ENCODE data around the gene NFIB. TPM values are rescaled to one million over a fixed set of nuclear protein-coding genes. Genes with fewer than 3 reads are reported as not detected.

NFIB gene
- polyA plus RNA-seq, 3 donors = not detected

DNA sequence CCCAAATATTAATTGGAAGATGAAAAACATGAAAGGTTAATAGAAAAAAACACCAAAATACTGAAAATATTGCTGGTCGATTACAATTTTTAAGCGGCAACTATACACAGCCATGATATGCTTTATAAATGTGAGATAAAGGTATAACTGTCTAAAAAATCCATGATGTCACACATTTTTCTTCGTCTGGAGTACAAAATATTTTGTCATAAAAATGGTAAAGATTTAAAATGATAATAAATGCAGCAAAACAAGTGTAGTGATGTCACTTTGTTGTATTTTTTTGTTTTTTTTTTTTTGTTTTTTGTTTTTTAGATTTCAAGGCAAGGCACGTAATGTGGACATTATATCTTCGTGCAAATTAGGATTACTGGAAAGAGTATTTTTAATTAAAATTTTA is 227.4 kb downstream of the NFIB start:
- Mint-ChIP-seq H3K27ac (no peak overlapping the region), H3K27me3 (ENCODE audit: low read depth in 3 of 3) (no peaks in the 10 kb centered on the region), H3K4me3 (no peak overlapping the region), H3K4me1 (no peaks in the 10 kb centered on the region), H3K9me3 (peaks cover 0 to 2% (median 0%) of the 10 kb centered on the region in 7 donors), H3K36me3 (no peaks in the 10 kb centered on the region)
- Histone ChIP-seq H3K9ac (ENCODE audit: insufficient read depth, low read length, poor library complexity, severe bottlenecking) (no peak overlapping the region), H3K4me1 (ENCODE audit: control insufficient read depth in 1 of 2, insufficient read depth in 2 of 2, low read length in 2 of 2) (no peaks in the 10 kb centered on the region), H3K9me3 (replicated peaks in 1 of 2; ENCODE audit: control insufficient read depth in 1 of 2, insufficient read depth in 1 of 2, low read length in 2 of 2) (no peaks in the 10 kb centered on the region), H3K27me3 (ENCODE audit: control insufficient read depth in 2 of 2, insufficient read depth in 2 of 2, low read length in 2 of 2) (no peaks in the 10 kb centered on the region), H2AFZ (ENCODE audit: insufficient read depth, low read depth, low read length, poor library complexity, severe bottlenecking) (no peak overlapping the region), H3K4me3 (replicated peaks in 1 of 3; ENCODE audit: low read depth in 2 of 3, low read length in 3 of 3) (no peak overlapping the region), H3K79me2 (ENCODE audit: insufficient read depth, low read length) (no peaks in the 10 kb centered on the region), H3K36me3 (replicated peaks in 1 of 2; ENCODE audit: control insufficient read depth in 1 of 2, insufficient read depth in 2 of 2, low read length in 2 of 2) (no peaks in the 10 kb centered on the region), H4K20me1 (ENCODE audit: insufficient read depth, low read length) (no peaks in the 10 kb centered on the region), H3K27ac (ENCODE audit: low read depth in 1 of 2, low read length in 2 of 2) (no peak overlapping the region), H3K4me2 (replicated peaks; ENCODE audit: extremely low read depth, low read length, poor library complexity, severe bottlenecking) (no peak overlapping the region)
- DNase-seq = no peak
- intact Hi-C loops (cut with micrococcal nuclease) = no loop called here
- TF ChIP-seq, protein P1, sequence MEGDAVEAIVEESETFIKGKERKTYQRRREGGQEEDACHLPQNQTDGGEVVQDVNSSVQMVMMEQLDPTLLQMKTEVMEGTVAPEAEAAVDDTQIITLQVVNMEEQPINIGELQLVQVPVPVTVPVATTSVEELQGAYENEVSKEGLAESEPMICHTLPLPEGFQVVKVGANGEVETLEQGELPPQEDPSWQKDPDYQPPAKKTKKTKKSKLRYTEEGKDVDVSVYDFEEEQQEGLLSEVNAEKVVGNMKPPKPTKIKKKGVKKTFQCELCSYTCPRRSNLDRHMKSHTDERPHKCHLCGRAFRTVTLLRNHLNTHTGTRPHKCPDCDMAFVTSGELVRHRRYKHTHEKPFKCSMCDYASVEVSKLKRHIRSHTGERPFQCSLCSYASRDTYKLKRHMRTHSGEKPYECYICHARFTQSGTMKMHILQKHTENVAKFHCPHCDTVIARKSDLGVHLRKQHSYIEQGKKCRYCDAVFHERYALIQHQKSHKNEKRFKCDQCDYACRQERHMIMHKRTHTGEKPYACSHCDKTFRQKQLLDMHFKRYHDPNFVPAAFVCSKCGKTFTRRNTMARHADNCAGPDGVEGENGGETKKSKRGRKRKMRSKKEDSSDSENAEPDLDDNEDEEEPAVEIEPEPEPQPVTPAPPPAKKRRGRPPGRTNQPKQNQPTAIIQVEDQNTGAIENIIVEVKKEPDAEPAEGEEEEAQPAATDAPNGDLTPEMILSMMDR (IDR thresholded peaks at IDR 0.05) = no peak
- 60% methylated on average over 1 of the region's 5 CpGs for WGBS (ENCODE audit: insufficient coverage)

DNA sequence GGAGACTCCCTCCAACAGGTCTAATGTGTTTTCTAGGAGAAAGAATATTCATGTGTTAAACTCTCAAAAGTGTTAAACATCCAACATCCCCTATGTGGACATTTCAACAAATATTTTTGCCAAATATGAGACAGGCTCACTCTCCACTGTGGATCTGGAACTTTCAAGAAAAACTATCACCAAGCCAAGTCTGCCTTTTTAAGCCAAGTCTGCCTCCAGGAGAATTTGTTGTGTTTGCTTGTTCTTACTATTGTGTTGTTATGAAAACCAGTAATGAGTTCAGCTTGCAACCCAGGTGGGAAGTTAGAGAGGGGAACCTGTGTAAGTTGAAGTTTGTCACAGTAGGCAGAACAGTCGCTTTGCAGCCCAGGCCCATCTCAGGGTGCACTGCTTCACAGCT is 228.1 kb downstream of the NFIB start:
- H3K9me3 Mint-ChIP-seq = peaks cover 0 to 2% (median 0%) of the 10 kb centered on the region in 7 donors
- no peak overlapping the region for H3K4me2 ChIP-seq (replicated peaks; ENCODE audit: extremely low read depth, low read length, poor library complexity, severe bottlenecking)
- no peak overlapping the region for H3K4me3 Mint-ChIP-seq
- no peaks in the 10 kb centered on the region for H3K27me3 ChIP-seq (ENCODE audit: control insufficient read depth in 2 of 2, insufficient read depth in 2 of 2, low read length in 2 of 2)
- no CpG with 5 or more reads among the region's 1 CpG for WGBS (ENCODE audit: insufficient coverage)
- H3K27me3 Mint-ChIP-seq (ENCODE audit: low read depth in 3 of 3) = peaks cover 0 to 2% (median 0%) of the 10 kb centered on the region in 3 donors
- TF ChIP-seq, protein P1 (IDR thresholded peaks at IDR 0.05) = no peak
- DNase-seq = no peak
- no peaks in the 10 kb centered on the region for H3K36me3 ChIP-seq (replicated peaks in 1 of 2; ENCODE audit: control insufficient read depth in 1 of 2, insufficient read depth in 2 of 2, low read length in 2 of 2)
- no peak overlapping the region for H3K9ac ChIP-seq (ENCODE audit: insufficient read depth, low read length, poor library complexity, severe bottlenecking)
- H3K4me1 ChIP-seq (ENCODE audit: control insufficient read depth in 1 of 2, insufficient read depth in 2 of 2, low read length in 2 of 2) = no peaks in the 10 kb centered on the region
- no peak overlapping the region for H3K27ac Mint-ChIP-seq
- no peaks in the 10 kb centered on the region for H3K4me1 Mint-ChIP-seq
- no peak overlapping the region for H3K4me3 ChIP-seq (replicated peaks in 1 of 3; ENCODE audit: low read depth in 2 of 3, low read length in 3 of 3)
- H3K9me3 ChIP-seq (replicated peaks in 1 of 2; ENCODE audit: control insufficient read depth in 1 of 2, insufficient read depth in 1 of 2, low read length in 2 of 2) = no peaks in the 10 kb centered on the region
- no peaks in the 10 kb centered on the region for H3K79me2 ChIP-seq (ENCODE audit: insufficient read depth, low read length)
- no peak overlapping the region for H3K27ac ChIP-seq (ENCODE audit: low read depth in 1 of 2, low read length in 2 of 2)
- no peak overlapping the region for H2AFZ ChIP-seq (ENCODE audit: insufficient read depth, low read depth, low read length, poor library complexity, severe bottlenecking)
- no peaks in the 10 kb centered on the region for H3K36me3 Mint-ChIP-seq
- H4K20me1 ChIP-seq (ENCODE audit: insufficient read depth, low read length) = no peaks in the 10 kb centered on the region
- intact Hi-C loops (cut with micrococcal nuclease) = no loop called here

Data from CD14-positive monocyte (primary cell).